Left ventricle myocardium inferior (tissue), 1 donor: Measurements from ENCODE around the gene SEMA4D. TPM values are rescaled to one million over a fixed set of nuclear protein-coding genes. Genes with fewer than 3 reads are reported as not detected.

Experiments used
- DNase-seq: peaks from one replicate; pipeline ENCODE4 v3.0.0-alpha.2; 2020
- H3K27ac ChIP-seq: fragments of 200-600 bp; replicated peaks from 2 replicates; pipeline ENCODE4 v1.8.0; 2021
- H3K27me3 ChIP-seq: fragments of 200-600 bp; 2 replicates; pipeline ENCODE4 v1.8.0; 2021; ENCODE audit warnings: low read depth
- H3K36me3 ChIP-seq: fragments of 200-600 bp; 2 replicates; pipeline ENCODE4 v1.8.0; 2021
- H3K4me1 ChIP-seq: fragments of 200-600 bp; 2 replicates; pipeline ENCODE4 v1.8.0; 2021
- H3K4me3 ChIP-seq: fragments of 200-600 bp; 2 replicates; pipeline ENCODE4 v1.8.0; 2021; ENCODE audit warnings: mild to moderate bottlenecking, moderate library complexity
- H3K9me3 ChIP-seq: fragments of 200-600 bp; replicated peaks from 2 replicates; pipeline ENCODE4 v1.8.0; 2021
- CTCF ChIP-seq: fragments of 200-600 bp; IDR thresholded peaks from 2 replicates; pipeline ENCODE4 v1.8.0; 2021; ENCODE audit warnings: antibody characterized with exemption, mild to moderate bottlenecking, borderline replicate concordance
- intact Hi-C: fragments of 100-400 bp; cut with micrococcal nuclease; formaldehyde crosslinking; loops from one replicate; pipeline ENCODE4 v1.11.0; 2022
- total RNA-seq: library from RNA; stranded (reverse); fragmentation: NEBNext Ultra II Directional; extraction: Animal tissue kit (Norgen Biotek cat#: 25700); gene quantifications from one replicate; pipeline ENCODE4 v1.2.1, GENCODE V29; 2021
- donor health status: DM: no; HTN: yes; CAD: no; lungs with severe emphysema.

Gene SEMA4D
- total RNA-seq, 1 donor from 2014 or later, result 17.1 TPM

- Histone ChIP-seq H3K27ac (no peak overlapping the region), H3K9me3 (no peaks in the 10 kb centered on the region), H3K36me3 (no peaks in the 10 kb centered on the region), H3K4me1 (peaks cover 44% of the 10 kb centered on the region), H3K4me3 (no peak overlapping the region), H3K27me3 (no peaks in the 10 kb centered on the region)
- DNase-seq, result no peak
- intact Hi-C loops, result no loop called here
- TF ChIP-seq CTCF, result no peak
These were observed 54.7 kb downstream of the SEMA4D start for GRCh38 chr9:89442981-89443814.

- intact Hi-C loops, result no loop called here
- Histone ChIP-seq H3K27ac (no peak overlapping the region), H3K36me3 (no peaks in the 10 kb centered on the region), H3K4me1 (peaks cover 44% of the 10 kb centered on the region), H3K9me3 (no peaks in the 10 kb centered on the region), H3K27me3 (no peaks in the 10 kb centered on the region), H3K4me3 (no peak overlapping the region)
- no peak for TF ChIP-seq CTCF
- DNase-seq, result no peak
These were observed 55.4 kb downstream of the SEMA4D start for GRCh38 chr9:89442501-89442978.

GRCh38 chr9:89441986-89442385 is 55.9 kb downstream of the SEMA4D start:
- Histone ChIP-seq H3K27ac (no peak overlapping the region), H3K27me3 (no peaks in the 10 kb centered on the region), H3K36me3 (no peaks in the 10 kb centered on the region), H3K4me1 (peaks cover 44% of the 10 kb centered on the region), H3K9me3 (no peaks in the 10 kb centered on the region), H3K4me3 (no peak overlapping the region)
- DNase-seq, result no peak
- TF ChIP-seq CTCF, result no peak
- intact Hi-C loops, result no loop called here

- Histone ChIP-seq H3K27me3 (no peaks in the 10 kb centered on the region), H3K4me3 (no peak overlapping the region), H3K9me3 (no peaks in the 10 kb centered on the region), H3K27ac (no peak overlapping the region), H3K4me1 (peaks cover 41% of the 10 kb centered on the region), H3K36me3 (no peaks in the 10 kb centered on the region)
- no peak for DNase-seq
- intact Hi-C loops, result no loop called here
- no peak for TF ChIP-seq CTCF
These were observed 56.3 kb downstream of the SEMA4D start for GRCh38 chr9:89441655-89441970.

- no peak for DNase-seq
- Histone ChIP-seq H3K27me3 (no peaks in the 10 kb centered on the region), H3K4me3 (no peak overlapping the region), H3K9me3 (no peaks in the 10 kb centered on the region), H3K27ac (no peak overlapping the region), H3K36me3 (no peaks in the 10 kb centered on the region), H3K4me1 (peaks cover 35% of the 10 kb centered on the region)
- intact Hi-C loops, result no loop called here
- TF ChIP-seq CTCF, result no peak
These were observed 56.8 kb downstream of the SEMA4D start for GRCh38 chr9:89440951-89441654.
